SKM-1 (cell line): ENCODE data around the gene RFLNA.

Experiments
- DNase-seq: peaks from one replicate; lab custom pipeline; 2025; ENCODE audit not compliant: unreplicated experiment; lab: John Stamatoyannopoulos, UW

RFLNA gene

GRCh38 chr12:124302807-124303578, 8.1 kb downstream of the RFLNA start:
- DNase-seq, result no peak

- DNase-seq, result no peak
Observed at GRCh38 chr12:124303579-124304313, 8.9 kb downstream of the RFLNA start.

GRCh38 chr12:124304314-124304790, 9.5 kb downstream of the RFLNA start:
- no peak for DNase-seq

- no peak for DNase-seq
Observed at GRCh38 chr12:124305136-124305535, 10.2 kb downstream of the RFLNA start.

- DNase-seq, result no peak
Observed at GRCh38 chr12:124305776-124306685, 11.1 kb downstream of the RFLNA start.

GRCh38 chr12:124306686-124307555, 12.0 kb downstream of the RFLNA start:
- DNase-seq, result no peak

- DNase-seq, result no peak
Observed at GRCh38 chr12:124307556-124307825, 12.6 kb downstream of the RFLNA start.

GRCh38 chr12:124308741-124309140, 13.8 kb downstream of the RFLNA start:
- no peak for DNase-seq

GRCh38 chr12:124309231-124309630, 14.3 kb downstream of the RFLNA start:
- DNase-seq, result no peak

- no peak for DNase-seq
Observed at GRCh38 chr12:124309744-124310143, 14.9 kb downstream of the RFLNA start.

- DNase-seq, result no peak
Observed at GRCh38 chr12:124310178-124310577, 15.3 kb downstream of the RFLNA start.

GRCh38 chr12:124310785-124311184, 15.9 kb downstream of the RFLNA start:
- DNase-seq, result no peak

- no peak for DNase-seq
Observed at GRCh38 chr12:124311292-124312109, 16.6 kb downstream of the RFLNA start.

- DNase-seq, result no peak
Observed at GRCh38 chr12:124312601-124313000, 17.7 kb downstream of the RFLNA start.

GRCh38 chr12:124314207-124314606, 19.3 kb downstream of the RFLNA start:
- DNase-seq, result no peak

- no peak for DNase-seq
Observed at GRCh38 chr12:124314766-124315165, 19.9 kb downstream of the RFLNA start.

GRCh38 chr12:124315372-124316044, 20.6 kb downstream of the RFLNA start:
- DNase-seq, result no peak

- no peak for DNase-seq
Observed at GRCh38 chr12:124316257-124316900, 21.5 kb downstream of the RFLNA start.

- DNase-seq, result no peak
Observed at GRCh38 chr12:124317400-124317799, 22.5 kb downstream of the RFLNA start.
